Heart right ventricle (tissue), 16 donors: ENCODE results near the gene SRSF4. TPM values are rescaled to one million over a fixed set of nuclear protein-coding genes. Genes with fewer than 3 reads are reported as not detected.

Source experiments
- ATAC-seq, 8 donors: fragments of 200-7000 bp; cut with Tn5 transposase; one replicate each; pipeline ENCODE4 v1.9.1; 2020; ENCODE audit warnings: mild to moderate bottlenecking in 8 of 8, moderate library complexity in 8 of 8, moderate number of reproducible peaks in 1 of 8
- DNase-seq, 2 donors: peaks; one replicate each; pipeline ENCODE4 v3.0.0-alpha.2; 2020
- H3K27ac ChIP-seq, 10 donors: fragments of 200-600 bp; sonication (generic) in 2 of 10; one replicate each; pipeline versions ENCODE4 v1.5.0 to v1.8.0; 2020 to 2022; ENCODE audit warnings: mild to moderate bottlenecking in 3 of 10
- H3K27me3 ChIP-seq, 7 donors: fragments of 200-600 bp; one replicate each; pipeline ENCODE4 v1.8.0; 2021 to 2022; ENCODE audit warnings: mild to moderate bottlenecking in 2 of 7
- H3K36me3 ChIP-seq, 9 donors: fragments of 200-600 bp; sonication (generic) in 1 of 9; one replicate each; pipeline versions ENCODE4 v1.5.0 to v1.8.0; 2020 to 2022; ENCODE audit warnings: mild to moderate bottlenecking in 2 of 9
- H3K4me1 ChIP-seq, 9 donors: fragments of 200-600 bp; sonication (generic) in 1 of 9; one replicate each; pipeline versions ENCODE4 v1.5.0 to v1.8.0; 2020 to 2022; ENCODE audit warnings: mild to moderate bottlenecking in 4 of 9
- H3K4me3 ChIP-seq, 10 donors: fragments of 200-600 bp; sonication (generic) in 2 of 10; one replicate each; pipeline versions ENCODE4 v1.5.0 to v1.8.0; 2020 to 2022; ENCODE audit warnings: mild to moderate bottlenecking in 7 of 10, moderate library complexity in 2 of 10
- H3K9me3 ChIP-seq, 11 donors: fragments of 200-600 bp in 10 of 11; sonication (generic) in 2 of 11; one replicate each; pipeline versions ENCODE4 v1.5.0 to v1.8.0; 2013 to 2022; ENCODE audit warnings: mild to moderate bottlenecking in 2 of 11, control low read depth in 1 of 11, moderate library complexity in 1 of 11
- WGBS, 2 donors: extraction: QIAGEN DNeasy Blood & Tissue Kit; methylation state at CpG; one replicate each; pipeline ENCODE4 v1.1.7; 2013; ENCODE audit warnings: inconsistent platforms in 1 of 2; 5-methylcytosine and 5-hydroxymethylcytosine counted together
- intact Hi-C, 10 donors: fragments of 100-400 bp; cut with DNase I; formaldehyde crosslinking; loops; one replicate each; pipeline versions ENCODE4 v1.11.1 to v1.14.2; 2022
- polyA plus RNA-seq, 2 donors: library from polyadenylated mRNA; stranded (reverse); fragments of 200-250 nt; gene quantifications; one replicate each; pipeline ENCODE4 v1.2.3, GENCODE V29; 2013
- total RNA-seq, 10 donors: library from RNA; stranded (reverse); fragmentation: NEBNext Ultra II Directional in 3 of 10; extraction: Animal tissue kit (Norgen Biotek cat#: 25700) in 3 of 10; gene quantifications; one replicate each; pipeline versions ENCODE4 v1.2.1 to v1.2.4, GENCODE V29; 2021 to 2023
- TF ChIP-seq, protein P1 (sequence below), 9 donors: fragments of 200-600 bp; sonication (generic) in 2 of 9; IDR thresholded peaks; one replicate each; pipeline versions ENCODE4 v1.5.0 to v1.8.0; 2021 to 2022; ENCODE audit warnings: antibody characterized with exemption in 9 of 9, mild to moderate bottlenecking in 5 of 9, moderate library complexity in 1 of 9
- donor health status: Arrhythmogenic right ventricular cardiomyopathy.
- donor health status: ischemic (EF 13 %, LVEDD 7.1; RV severe dilation, severe dysfunction).
- donor health status: healthy with polysubstance abuse.
- donor health status: DM: no; HTN: yes; CAD: no.
- donor health status: DM: no; HTN: no; CAD: no.
- donor health status: ischemic (EF 25% LVEDD 6.9; RV normal size, moderate dysfunction).
- donor health status: ischemic (EF 25% LVEDD 5.7; RV mildly dilated, moderate dysfunction).
- donor health status: healthy.
- donor health status: DM: yes; HTN: yes; CAD: no.
- donor health status: Ischemic cardiomyopathy.
- donor health status: ischemic (EF 35%, LVEDD 5.7; RV mildly dilated, moderate dysfunction).
- donor health status: nonischemic (EF 11% LVEDD 7.7; RV severe dilation, severe dysfunction).
- donor health status: DM: yes; HTN: yes; CAD: no.
- donor health status: PGD.
- donor health status: ischemic (EF 29% LVEDD 5.4; RV normal size, mild dysfunction).
- donor health status: nonischemic (EF 23%, LVEDD 6.1; RV moderate dilation, normal function).

SRSF4 gene
- total and polyA plus RNA-seq, 12 donors: 40.8 to 67.8 (median 49.0) TPM

DNA sequence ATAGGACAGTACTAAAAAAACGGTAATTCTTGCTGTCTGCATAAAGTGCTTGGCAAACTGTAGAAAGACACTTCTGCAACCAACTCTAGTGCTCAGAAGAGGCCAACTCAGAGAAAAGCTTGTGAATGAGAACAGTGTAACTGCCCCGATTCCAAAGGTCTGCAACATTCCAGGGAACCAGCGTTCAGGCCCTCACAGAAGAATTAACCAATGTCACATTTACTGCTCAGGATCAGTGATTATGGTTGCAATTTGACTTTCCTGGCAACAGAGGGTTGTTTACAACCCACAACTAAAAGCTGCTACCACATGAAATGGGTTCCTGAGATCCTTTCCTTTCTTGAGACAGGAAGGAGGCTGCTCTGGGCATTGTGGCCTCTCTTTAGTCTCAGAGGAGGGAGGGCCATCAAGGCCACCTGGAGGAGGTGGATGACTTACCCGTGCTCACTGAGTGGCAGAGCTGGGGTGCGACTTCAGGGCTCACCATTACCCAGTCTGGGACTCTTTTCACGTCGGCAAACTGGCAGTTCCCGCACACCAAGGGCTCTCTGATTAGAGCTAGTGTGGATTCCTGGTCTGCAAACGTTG is 15.3 kb downstream of the SRSF4 start:
- Histone ChIP-seq H3K36me3 (peaks cover 0 to 87% (median 14%) of the 10 kb centered on the region in 9 donors), H3K27me3 (no peaks in the 10 kb centered on the region), H3K27ac (no peak overlapping the region), H3K4me3 (no peak overlapping the region), H3K4me1 (peaks cover 12 to 84% (median 56%) of the 10 kb centered on the region in 9 donors), H3K9me3 (no peaks in the 10 kb centered on the region)
- TF ChIP-seq, protein P1, sequence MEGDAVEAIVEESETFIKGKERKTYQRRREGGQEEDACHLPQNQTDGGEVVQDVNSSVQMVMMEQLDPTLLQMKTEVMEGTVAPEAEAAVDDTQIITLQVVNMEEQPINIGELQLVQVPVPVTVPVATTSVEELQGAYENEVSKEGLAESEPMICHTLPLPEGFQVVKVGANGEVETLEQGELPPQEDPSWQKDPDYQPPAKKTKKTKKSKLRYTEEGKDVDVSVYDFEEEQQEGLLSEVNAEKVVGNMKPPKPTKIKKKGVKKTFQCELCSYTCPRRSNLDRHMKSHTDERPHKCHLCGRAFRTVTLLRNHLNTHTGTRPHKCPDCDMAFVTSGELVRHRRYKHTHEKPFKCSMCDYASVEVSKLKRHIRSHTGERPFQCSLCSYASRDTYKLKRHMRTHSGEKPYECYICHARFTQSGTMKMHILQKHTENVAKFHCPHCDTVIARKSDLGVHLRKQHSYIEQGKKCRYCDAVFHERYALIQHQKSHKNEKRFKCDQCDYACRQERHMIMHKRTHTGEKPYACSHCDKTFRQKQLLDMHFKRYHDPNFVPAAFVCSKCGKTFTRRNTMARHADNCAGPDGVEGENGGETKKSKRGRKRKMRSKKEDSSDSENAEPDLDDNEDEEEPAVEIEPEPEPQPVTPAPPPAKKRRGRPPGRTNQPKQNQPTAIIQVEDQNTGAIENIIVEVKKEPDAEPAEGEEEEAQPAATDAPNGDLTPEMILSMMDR (IDR thresholded peaks at IDR 0.05): no peak
- DNase-seq: no peak
- ATAC-seq: peak in 1 of 8 donors; percentile 23
- 66 to 67% methylated on average over 9 of the region's 9 CpGs for WGBS, 2 donors
- intact Hi-C loops: no loop called here

DNA sequence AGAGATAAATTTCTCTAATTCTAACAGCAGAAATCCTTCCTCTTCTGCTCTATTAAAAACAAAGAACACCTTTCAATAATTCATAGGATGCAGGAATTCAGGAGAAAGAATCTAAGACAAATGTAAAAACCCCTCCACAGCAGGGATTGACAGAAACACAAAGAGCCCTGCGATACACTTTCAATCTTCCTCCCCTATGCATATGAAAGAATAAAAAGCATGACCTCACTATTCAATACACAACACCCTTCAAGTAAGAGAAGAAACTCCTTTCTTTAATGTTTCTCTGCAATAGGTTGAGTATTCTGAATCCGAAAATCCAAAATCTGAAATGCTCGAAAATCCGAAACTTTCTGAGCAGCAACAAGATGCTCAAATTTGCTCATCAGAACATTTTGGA is 17.1 kb downstream of the SRSF4 start:
- no peaks in the 10 kb centered on the region for H3K27me3 ChIP-seq
- DNase-seq (no peak), ATAC-seq (no peak)
- no peak overlapping the region for H3K4me3 ChIP-seq
- intact Hi-C loops: no loop called here
- H3K9me3 ChIP-seq: no peaks in the 10 kb centered on the region
- peaks cover 0 to 97% (median 14%) of the 10 kb centered on the region in 9 donors for H3K36me3 ChIP-seq
- peaks cover 10 to 84% (median 44%) of the 10 kb centered on the region in 9 donors for H3K4me1 ChIP-seq
- 84 to 93% methylated on average over 4 of the region's 4 CpGs for WGBS, 2 donors
- TF ChIP-seq, protein P1 (IDR thresholded peaks at IDR 0.05): no peak
- H3K27ac ChIP-seq: no peak overlapping the region

DNA sequence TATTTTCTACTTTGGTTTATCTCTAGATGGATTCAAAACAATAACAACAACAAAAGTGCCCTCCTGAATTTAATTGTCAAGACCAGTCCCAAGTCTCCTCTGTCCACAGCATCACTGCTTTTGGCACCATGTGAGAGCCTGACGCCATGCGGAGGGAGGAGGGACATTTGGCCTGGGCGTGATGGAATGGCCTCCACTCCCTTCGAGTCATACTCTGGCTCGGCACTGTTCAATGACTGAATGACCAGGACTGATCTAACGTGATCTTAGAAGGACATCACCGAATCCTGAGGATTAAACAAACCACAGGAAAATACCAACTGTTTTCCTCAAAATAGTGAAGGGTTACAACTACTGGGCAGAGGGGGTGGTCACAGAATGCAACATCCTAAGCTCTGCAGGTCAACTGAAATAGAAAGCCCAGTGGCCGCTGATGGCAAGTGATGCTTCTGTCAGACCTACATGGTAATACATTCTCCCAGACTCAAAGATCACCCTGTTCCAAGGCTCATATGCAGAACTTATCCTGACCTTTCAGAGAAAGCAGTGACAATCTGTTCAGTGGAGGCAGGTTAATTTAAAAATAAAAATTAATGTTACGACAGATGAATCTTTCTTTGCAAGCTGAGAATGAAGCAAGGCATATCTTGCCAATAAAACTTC is 19.1 kb downstream of the SRSF4 start:
- Histone ChIP-seq H3K36me3 (peaks cover 0 to 98% (median 30%) of the 10 kb centered on the region in 9 donors), H3K9me3 (no peaks in the 10 kb centered on the region), H3K4me1 (peaks cover 6 to 69% (median 39%) of the 10 kb centered on the region in 9 donors), H3K4me3 (no peak overlapping the region), H3K27ac (peak overlapping the region in 1 of 10 donors; percentile 3), H3K27me3 (no peaks in the 10 kb centered on the region)
- TF ChIP-seq, protein P1 (IDR thresholded peaks at IDR 0.05): no peak
- 63 to 67% methylated on average over 9 of the region's 9 CpGs for WGBS, 2 donors
- intact Hi-C loops: no loop called here
- ATAC-seq (peak in 6 of 8 donors; percentile 50 to 76 (median 64)), DNase-seq (peak in 1 of 2 donors; percentile 29)

DNA sequence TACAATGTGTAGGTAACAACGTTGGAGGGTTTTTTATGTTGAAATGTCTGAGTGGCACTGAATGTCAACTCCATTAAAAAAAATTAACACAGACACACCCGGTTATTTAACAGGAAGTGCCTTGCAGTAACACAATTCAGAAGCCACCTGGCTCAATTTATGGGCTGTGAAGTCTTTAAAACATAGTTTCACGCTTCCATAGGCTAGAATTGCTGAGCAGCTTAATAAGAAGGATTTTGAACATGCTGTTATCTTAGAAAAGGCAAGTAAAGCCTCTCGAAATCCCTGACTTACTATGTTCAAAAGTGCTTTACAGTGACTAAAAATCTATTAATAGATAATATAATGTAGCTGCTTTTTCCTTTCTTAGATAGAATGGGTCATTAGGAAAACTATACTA is 19.7 kb downstream of the SRSF4 start:
- 50 to 52% methylated on average over 4 of the region's 4 CpGs for whole genome bisulfite sequencing, 2 donors
- TF ChIP-seq, protein P1 (IDR thresholded peaks at IDR 0.05): no peak
- DNase-seq (no peak), ATAC-seq (no peak)
- Histone ChIP-seq H3K4me3 (no peak overlapping the region), H3K36me3 (peaks cover 0 to 98% (median 36%) of the 10 kb centered on the region in 9 donors), H3K27me3 (no peaks in the 10 kb centered on the region), H3K27ac (peak overlapping the region in 1 of 10 donors; percentile 5), H3K4me1 (peaks cover 6 to 70% (median 45%) of the 10 kb centered on the region in 9 donors), H3K9me3 (no peaks in the 10 kb centered on the region)
- intact Hi-C loops: no loop called here
